CD1c-positive myeloid dendritic cell (primary cell): ENCODE results near the gene HPSE2.

Experiments used
- DNase-seq: peaks from one replicate; pipeline ENCODE4 v3.0.0-alpha.2; 2016; ENCODE audit errors: extremely low spot score

Gene HPSE2

DNA sequence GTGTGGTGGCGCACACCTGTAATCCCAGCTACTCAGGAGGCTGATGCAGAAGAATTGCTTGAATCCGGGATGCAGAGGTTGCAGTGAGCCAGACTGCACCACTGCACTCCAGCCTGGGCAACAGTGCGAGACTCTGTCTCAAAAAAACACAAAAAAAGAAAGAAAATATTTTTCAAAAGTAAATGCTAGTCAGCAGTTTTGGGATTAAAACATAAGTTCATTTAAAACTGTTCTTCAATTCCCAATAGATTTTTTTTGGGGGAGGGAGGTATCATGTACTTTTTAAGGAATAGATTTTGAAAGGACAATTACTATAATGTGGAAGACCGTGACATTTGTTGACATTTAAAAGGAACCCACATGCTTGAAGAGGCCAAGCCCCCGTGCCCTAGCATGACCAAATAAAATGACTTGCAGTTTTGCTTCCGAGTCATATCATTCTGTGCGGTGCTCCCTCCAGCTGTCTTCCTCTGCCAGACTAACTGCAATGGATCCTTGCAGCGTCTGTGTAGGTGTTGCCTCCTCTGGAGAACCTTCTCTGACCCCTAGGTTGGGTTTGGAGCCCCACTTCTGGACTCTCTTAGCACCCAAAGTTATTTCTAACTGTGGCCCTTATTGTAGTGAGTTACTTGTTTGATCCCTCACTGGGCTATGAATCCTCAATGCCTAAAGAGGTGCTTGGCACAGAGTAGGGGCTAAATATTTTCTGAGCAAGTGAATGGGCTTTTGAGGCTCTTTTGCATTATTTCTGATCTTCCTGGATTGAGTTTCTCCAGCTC, 771.5 kb downstream of the HPSE2 start:
- peak; percentile 30 for DNase-seq

DNA sequence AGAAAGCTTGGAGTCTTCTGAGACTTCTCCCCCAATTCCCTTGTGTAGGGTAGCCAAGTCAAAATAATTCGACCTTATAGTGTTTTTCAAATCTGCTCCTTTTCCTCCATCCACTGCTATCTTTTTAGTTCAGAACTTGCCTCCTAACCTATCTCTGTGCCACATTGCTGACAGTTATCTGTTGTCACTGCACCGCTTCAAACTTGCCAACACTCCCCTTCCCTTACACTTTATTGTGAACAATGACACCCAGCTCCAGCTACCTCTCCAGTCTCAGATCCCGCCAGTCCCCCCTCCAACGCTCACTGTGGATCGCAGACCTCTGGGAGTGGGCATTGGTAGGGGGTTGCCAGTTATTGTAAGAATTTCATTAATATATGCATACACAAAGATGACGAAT, 772.6 kb downstream of the HPSE2 start:
- no peak for DNase-seq

DNA sequence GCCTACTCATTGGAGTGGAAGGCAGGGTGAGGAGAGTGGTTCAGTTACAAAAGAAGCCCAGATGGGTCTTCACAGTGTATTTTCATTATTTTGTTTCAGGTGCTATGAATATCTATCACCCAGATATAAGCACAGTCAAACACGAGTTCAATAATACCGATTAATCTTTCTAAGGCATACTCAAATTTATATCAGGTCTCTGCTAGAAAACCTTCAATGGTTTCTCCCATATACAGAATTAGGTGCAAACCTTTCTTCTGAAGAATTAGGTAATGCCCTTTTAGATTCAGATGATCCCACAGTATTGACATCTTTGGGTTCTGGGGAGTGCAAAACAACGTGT, 774.2 kb downstream of the HPSE2 start:
- no peak for DNase-seq

DNA sequence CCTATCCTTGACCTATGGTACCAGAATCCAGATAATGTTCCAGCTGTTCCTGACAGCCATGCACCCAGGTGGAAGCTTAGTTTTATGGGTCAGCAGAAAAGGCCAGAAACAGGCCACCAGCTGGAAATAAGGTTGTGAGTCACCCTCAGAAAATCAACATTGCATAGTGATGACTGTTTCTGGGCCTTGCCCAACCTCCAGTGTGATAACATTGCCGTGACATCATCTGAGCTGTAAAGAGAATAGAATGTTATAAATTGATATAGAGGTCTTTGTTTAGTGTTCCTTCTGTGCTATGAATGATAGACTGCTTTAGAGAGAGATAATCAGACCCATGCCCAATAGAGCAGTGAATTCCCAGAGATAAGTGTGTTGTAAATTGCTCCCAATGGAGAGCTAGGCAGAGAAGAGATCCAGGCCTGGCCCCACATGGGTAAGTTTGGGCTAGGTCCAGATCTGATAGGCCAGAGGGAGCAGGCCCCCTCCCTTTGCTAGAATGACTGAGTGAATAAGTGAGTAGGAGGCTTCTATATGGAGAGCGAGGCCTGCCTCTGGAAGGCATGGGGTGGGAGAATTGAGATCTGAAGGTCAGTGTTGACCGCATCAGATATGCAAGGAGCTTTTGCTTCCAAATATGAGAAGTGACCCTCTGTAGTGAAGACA, 774.7 kb downstream of the HPSE2 start:
- peak; percentile 52 for DNase-seq

DNA sequence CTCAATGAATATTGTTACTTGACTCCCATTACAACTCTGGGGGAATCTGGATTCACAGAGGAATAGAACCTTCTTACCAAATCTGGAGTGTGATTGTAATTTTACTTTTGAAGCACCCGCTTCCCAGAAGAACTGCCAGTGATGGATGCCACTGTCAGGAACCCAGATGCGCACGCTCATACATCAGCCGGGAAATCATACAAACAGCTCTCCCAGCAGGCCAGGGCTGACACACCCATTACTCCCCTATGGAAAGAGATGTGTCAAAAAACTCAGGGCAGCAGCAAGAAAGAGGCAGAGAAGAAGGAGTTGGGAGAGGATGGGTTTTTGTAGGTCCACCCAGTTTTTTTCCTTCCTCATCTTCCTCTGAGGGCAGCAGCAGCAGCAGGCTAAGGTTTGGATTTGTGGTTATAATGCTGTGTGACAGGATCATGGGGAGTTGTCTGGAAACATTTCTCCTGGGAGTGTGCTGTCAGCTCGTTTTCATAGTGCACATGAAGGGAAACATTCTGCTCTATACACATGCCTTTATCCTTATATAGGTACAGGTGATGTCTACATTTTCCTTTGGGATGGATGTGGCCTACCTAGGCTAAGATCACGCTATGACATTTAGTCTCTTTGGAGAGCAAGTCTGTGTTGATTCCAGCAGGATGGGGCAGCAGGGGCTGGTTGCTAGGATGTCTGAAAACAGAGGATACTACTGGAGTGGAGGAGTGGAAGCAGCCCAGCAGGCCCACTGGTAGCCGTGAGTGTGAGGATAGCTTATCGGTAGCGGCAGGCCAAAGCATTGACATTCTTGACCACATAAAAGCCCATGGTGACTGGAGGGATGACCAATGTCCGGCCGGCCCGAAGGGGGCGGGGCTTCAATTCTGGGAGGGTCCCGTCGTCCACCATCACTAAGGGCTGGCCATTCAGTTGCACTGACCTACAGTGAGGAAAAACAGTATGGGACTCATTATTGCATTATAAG, 776.6 kb downstream of the HPSE2 start:
- DNase-seq: no peak

DNA sequence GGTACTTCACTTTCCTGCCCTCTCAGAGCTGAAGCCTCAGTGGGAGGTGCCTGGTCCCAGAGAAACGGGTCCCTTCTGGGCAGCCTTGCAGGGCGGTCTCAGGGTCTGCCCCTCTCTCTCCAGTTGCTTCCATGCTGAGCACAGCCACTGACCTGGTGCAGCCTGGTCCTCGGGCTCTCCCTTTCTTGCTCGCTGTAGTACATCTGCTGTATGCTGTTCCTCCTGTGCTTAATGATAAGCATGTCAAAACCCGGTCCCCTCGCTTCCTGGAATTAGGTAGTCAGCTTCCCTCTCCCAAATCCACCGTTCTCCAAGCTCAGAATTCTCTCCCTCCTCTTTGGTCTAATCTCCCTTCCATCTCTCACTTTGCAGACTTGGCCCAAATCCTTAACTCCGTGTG, 777.9 kb downstream of the HPSE2 start:
- DNase-seq: no peak

DNA sequence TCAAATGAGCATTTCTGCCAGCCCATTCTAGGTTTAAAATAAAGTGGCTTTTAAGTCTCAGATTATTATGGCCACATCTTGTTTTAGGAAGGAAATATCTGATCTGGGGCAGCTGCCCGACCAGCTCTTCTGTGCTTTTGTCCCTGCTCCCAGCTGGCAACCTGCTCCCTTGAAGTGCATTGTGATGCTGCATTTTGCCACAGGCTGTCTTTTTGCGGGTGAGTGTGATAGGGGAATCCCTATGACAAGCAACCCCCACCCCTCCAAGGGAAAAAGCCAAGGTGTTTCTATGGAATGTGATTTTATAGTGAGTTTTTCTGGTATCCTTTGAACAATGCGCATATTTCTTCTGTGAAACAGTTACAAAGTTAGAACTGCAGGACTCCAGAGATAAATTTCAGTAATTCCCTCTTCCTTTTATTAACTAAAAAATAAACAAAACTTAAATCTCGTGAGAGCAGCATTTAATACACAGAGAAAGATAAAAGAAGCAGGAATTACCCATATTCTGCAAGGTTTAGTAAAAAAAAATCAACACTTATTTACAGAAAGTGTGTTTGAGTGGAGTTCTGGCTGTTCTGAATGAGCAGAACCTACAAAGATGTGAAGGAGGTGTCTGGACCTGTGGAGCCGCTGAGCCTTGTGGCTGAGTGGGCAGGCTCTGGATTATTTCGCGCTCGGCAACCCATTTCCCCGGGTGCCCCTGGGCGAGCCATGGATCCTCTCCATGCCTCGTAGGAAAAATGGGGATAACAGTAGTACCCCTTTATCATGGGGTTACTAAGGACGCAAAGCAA, 778.8 kb downstream of the HPSE2 start:
- DNase-seq: no peak

DNA sequence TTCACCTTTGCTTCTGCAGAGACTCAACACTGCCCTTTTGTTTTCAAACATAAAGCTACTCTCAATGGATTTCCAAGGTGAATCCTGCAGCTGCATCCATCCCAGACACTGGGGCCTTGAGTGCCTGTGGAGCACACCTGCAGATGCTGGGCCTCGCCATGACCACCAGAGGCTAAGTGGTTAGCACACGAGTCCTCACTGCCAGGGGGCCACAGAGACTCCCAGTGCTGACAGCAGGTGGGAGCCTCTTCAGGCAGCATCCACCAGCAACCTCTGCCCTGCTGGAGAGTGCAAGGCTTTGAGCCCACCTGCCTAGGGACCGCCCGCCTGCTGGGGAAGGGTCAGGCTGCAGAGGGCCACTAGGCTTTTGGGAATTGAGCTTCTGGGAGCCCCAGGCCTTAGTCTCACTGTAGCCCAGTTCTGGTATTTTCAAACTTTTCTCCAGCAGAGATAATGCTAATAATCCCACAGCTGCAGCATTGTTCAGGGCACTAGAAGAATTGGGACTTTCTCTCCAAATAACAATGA, 779.5 kb downstream of the HPSE2 start:
- no peak for DNase-seq

DNA sequence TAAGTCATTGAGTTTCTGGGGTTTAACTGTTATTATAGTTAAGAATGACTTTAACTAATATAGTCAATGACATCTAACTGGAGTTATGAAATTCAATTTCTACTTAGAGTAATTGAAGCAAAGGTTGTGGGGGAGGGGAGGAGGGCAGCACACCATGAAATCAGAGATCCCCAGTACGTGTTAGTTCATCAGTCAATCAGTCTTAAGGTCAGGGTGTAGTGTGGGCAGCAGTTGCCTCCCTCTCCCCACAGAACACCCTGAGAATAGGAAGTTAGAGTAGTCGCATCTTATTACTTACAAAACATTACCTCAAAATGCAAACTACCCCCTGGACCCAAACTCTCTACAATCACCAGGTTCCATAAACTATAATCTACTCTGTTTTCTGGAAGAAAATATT, 781.9 kb downstream of the HPSE2 start:
- DNase-seq: peak; percentile 10

DNA sequence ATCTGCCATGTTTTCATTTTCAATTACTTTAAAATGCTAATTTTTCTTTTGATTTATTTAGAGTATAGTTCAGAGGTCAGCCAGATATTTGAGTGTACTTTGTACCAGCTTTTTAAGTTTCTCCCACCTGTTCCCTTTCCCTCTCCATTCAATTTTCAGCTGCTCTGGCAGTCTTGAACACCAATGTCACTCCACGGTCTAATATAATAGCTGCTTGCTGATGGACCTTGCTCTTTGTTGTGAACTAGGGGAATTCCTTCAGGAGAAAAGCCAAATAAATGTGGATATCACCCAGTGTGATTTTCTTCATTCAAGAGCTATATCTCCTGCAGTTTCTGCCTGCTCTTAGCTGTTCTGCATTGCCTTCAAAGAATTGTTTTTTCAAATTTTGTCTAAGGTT, 785.0 kb downstream of the HPSE2 start:
- DNase-seq: no peak

DNA sequence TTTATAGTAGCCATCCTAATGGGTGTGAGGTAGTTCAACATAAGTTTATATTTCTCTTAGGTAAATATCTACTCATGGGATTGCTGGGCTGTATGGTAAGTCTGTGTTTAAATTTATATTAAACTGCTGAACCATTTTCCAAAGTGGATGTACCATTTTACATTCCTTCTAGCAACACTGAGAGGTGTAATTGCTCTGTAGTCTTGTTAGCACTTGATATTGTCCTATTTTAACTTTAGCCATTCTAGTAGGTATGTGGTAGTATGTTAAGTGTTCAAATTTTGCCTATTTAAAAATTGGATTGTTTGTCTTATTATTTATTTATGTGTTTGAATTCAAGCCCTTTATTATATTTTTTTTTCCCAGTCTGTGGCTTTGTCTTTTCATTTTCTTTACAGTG, 786.4 kb downstream of the HPSE2 start:
- no peak for DNase-seq

DNA sequence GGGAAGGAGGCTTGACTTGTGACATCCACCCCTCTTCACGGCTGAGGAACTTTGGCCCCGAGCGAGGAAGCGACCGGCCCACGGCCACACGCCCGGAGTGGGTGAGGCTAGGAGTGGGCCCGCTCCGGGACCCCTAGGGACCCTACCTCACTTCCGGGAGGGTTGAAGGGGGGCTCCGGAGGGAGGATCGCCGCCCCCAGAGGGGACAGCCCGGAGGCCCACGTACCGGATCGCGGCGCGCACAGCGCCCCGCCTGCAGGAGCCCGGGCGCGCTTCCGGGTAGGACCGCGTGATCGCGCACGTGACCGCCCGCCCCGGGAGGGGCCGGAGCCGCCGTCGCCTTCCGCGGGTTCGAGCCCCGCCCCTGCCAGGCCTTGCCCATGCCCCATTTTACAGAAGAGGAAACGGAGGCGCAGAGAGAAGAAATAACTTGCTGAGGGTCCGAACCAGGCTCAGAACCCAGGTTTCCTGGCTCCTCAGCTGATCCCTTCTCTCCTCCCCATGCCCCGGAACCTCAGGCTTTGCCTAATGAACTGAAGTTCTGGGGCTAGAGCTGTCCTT, 788.9 kb downstream of the HPSE2 start, which contains the start of gene HPS1:
Gene HPS1, minus strand, starts transcription at position 275 of the 561 bp plus-strand sequence. CDS start 3,695 bp downstream, outside the sequence.
- peak; percentile 80 for DNase-seq

DNA sequence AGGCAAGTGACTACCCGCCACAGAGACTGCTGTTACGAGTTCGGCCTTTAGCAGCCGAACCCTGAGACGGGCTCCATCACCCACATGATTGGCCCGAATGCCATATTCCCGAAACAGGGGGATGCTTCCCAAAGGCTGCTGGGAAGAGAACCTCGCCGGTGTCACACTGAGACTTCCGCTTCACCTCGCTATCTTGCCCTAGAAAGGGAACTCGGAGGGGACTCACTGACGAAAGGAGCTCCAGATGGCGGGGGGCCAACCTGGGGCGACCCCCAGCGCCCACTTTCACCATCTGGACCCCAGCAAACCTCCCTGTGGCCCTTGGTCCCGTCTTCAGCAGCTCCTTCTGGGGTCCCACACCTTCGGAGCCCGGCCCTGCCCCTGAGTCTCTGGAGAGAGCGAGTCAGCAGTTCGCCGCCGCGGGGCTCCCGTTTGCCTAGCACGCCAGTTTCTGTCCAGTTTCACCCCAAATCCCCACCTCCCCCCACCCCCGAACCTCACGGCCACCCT, 789.4 kb downstream of the HPSE2 start:
- DNase-seq: peak; percentile 61

DNA sequence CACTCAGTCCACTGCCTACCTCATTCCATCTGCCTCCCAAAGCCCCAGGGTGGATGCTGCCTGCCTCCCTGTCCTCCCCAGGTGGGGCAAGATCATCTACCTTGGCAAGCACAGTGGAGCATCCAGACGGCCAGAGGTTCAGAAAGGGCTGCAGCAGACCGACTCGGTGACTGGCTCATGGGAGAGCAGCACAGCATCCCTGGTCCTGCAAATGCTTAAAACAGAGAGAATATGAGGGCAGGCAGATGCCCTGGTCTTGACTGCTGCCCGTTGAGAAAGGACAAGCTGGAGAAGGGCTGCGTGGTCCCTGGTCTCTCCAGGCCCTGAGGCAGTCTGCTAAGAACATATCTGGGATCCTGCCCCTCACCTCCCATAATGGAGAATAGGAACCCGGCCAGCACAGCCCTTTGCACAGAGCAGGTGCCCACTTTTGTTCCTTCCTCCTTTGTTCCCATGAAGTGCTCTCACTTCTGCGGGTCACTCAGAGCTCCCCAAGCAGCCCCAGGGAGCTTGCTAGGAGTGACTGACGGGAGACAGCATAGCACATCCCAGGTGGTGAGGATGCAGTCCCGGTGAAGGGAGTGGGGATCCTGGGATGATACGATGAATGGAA, 790.3 kb downstream of the HPSE2 start:
- peak; percentile 24 for DNase-seq

DNA sequence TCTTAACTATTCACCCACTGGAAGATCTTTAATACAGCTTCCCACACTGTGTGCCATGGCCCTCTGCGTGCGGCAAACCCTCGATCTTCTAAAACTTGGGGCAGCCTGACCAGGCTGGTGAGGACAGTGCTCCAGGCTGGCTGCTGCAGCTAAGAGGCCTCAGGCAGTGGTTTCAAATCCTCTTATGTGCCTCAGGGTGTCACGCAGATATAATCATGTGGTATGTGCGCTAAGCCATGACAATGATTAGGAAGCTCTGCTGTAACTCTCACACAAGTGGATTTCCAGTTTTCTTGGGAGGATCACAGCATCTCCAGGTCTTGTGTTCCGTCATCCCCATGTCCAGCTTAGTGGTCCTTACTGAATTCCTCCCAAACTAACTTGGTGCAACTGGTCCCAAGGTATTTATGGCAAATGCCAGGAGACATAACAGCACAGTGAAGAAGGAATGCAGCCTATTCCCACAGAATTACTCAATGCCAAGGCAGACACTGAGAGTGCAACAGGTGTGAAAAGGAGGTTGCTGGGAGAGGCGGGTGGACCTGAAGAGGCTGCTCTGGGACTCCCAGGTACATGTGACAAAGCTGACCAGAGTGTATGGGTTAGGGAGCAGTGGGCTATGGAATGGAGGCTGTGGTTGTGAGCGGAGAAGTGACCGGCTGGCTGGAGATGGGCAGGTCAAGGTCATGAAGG, 791.2 kb downstream of the HPSE2 start:
- peak; percentile 91 for DNase-seq

DNA sequence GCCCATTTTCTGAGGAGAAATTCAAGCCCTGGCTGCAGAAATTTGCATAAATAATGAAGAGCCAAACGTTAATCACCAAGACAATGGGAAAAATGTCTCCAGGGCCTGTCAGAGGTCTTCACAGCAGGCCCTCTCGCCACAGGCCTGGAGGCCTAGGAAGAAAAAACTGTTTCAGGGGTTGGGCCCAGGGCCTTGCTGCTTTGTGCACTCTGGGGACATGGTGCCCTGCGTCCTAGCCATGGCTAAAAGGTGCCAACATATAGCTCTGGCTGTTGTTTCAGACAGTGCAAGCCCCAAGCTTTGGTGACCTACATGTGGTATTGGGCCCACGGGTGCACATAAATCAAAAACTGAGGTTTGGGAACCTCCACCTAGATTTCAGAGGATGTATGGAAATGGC, 796.9 kb downstream of the HPSE2 start:
- no peak for DNase-seq

DNA sequence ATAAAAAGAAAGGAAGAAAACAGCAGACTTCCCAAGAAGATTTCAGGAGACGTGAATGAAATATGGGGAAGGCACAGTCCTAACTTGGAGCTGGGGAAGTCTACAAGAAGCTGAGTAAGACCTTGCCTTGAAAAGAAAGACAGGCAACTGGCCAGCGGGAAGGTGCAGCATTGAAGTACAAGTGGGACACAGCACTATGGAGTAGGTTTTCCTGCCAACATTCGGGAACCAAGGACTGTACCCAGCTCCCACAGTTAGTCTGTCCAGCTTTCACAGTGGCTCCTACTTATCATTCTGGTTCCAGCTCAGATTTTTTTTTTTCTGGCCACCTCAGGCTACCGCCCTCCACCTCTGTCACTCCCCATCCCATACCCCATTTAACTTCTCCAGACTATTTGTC, 798.9 kb downstream of the HPSE2 start:
- DNase-seq: no peak

DNA sequence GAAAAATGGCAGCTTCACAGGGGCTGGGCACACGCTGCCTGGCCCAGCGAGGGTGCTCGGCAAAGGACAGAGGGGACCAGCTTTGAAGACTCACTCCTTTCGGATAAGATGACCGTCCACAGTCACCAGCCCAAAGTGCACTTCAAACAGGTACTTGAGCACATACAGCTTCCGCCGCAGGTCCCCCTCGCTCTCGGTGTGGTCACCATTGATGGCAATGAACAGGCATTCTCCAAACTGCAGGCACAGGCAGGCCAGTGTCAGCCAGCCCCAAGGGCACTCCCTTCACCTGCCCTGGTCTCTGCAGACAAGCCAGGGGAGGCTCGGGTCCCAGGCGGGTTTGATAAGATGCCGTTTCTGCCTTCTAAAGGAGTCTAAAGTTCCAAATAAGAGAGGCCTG, 800.5 kb downstream of the HPSE2 start:
- DNase-seq: no peak

DNA sequence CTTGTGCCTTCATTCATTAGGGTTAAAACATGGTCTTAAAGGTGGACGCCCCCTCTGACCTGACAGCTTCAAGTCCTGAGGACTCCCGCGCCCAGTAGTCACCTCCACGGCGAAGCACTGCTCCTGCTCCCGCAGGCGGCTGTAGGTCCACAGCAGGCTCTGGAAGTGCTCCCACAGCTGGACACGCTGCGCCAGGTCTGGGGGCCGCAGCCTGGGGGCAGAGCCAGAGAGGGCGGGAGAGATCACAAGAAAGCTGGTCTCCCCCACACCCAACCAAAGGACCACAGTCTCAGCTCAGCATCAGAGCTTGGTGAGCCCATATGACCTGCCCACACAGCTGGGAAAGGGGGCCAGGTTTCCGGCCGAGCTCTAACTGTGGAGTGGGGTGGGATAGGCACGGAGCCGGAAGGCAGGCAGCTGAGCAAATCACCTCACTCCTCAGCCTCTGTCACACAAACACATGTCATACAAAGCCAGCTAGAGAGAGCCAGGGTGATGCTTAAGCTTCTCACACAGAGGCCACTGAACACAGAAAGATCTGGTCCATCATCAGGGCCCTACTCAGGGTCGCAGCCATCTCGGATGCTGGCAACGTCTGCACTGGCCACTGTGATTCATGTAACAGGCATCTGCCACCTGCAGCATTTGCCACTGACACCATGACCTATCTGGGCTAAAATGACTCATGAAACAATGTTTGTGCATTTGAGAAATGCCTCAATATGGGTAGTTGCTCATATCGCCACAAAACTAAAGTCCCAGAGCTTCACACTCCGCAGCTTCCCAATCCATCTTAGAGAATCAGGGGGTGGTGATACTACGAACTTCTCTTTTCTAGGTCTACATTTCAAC, 801.5 kb downstream of the HPSE2 start:
- DNase-seq: no peak
